ENCODE results near the gene SERINC5.

- TF ChIP-seq, protein P1, sequence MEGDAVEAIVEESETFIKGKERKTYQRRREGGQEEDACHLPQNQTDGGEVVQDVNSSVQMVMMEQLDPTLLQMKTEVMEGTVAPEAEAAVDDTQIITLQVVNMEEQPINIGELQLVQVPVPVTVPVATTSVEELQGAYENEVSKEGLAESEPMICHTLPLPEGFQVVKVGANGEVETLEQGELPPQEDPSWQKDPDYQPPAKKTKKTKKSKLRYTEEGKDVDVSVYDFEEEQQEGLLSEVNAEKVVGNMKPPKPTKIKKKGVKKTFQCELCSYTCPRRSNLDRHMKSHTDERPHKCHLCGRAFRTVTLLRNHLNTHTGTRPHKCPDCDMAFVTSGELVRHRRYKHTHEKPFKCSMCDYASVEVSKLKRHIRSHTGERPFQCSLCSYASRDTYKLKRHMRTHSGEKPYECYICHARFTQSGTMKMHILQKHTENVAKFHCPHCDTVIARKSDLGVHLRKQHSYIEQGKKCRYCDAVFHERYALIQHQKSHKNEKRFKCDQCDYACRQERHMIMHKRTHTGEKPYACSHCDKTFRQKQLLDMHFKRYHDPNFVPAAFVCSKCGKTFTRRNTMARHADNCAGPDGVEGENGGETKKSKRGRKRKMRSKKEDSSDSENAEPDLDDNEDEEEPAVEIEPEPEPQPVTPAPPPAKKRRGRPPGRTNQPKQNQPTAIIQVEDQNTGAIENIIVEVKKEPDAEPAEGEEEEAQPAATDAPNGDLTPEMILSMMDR (IDR thresholded peaks at IDR 0.05; ENCODE audit: insufficient read depth, low read length), result no peak
- TF ChIP-seq POLR2AphosphoS5 (IDR thresholded peaks at IDR 0.05; ENCODE audit: low read depth) (no peak), REST (IDR thresholded peaks at IDR 0.05; ENCODE audit: insufficient replicate concordance, low read depth) (no peak), GABPA (IDR thresholded peaks at IDR 0.05; ENCODE audit: low read depth) (no peak), SPI1 (IDR thresholded peaks at IDR 0.05; ENCODE audit: borderline replicate concordance, low read depth) (no peak)
These were observed 427 bp downstream of the SERINC5 start for GRCh38 chr5:80255431-80255810.
